GM18505 (cell line): ENCODE measurements around the gene CAMP.
"Not testable (repeated sequence)": the region's sequence is repeated elsewhere in the genome, so short reads cannot be mapped to it uniquely, and the experiment has no call there.

Experiments used
- ATAC-seq: cut with Tn5 transposase; IDR thresholded peaks from one replicate; pipeline ENCODE4 v1.9.1; 2021; ENCODE audit not compliant: unreplicated experiment
- POLR2A ChIP-seq: IDR thresholded peaks from 4 replicates; pipeline ENCODE4 v1.6.1; 2011; ENCODE audit warnings: borderline replicate concordance; ENCODE audit not compliant: insufficient read depth, insufficient read length; ENCODE audit errors: extremely low read depth

The CAMP gene

DNA sequence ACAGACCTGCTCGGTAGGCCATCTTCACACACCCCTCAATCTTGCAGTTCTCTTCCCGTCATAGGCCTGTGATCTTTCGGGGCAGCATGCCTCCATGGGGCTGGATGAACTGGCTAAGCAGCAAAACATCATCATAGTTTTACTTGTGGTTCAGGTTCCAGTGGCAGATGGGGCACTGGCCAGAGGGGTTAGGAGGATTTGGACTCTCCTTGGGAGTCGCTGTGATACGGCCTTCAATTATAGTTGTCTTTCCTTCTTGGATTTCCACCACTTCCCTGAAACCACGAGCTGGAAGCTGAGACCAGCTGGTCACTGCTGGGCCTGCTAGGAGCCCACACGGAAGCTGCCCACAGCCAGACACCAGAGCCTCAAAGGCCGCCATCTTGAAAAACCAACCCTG is 33.3 kb downstream of the CAMP start:
- ATAC-seq, result no peak
- TF ChIP-seq POLR2A, result no peak

GRCh38 chr3:48258530-48258929 is 35.2 kb downstream of the CAMP start:
- ATAC-seq, result no peak
- no peak for TF ChIP-seq POLR2A

GRCh38 chr3:48267782-48268181 is 44.5 kb downstream of the CAMP start:
- no peak for TF ChIP-seq POLR2A
- no peak for ATAC-seq

GRCh38 chr3:48268381-48268935 is 45.2 kb downstream of the CAMP start:
- ATAC-seq, result no peak
- no peak for TF ChIP-seq POLR2A

DNA sequence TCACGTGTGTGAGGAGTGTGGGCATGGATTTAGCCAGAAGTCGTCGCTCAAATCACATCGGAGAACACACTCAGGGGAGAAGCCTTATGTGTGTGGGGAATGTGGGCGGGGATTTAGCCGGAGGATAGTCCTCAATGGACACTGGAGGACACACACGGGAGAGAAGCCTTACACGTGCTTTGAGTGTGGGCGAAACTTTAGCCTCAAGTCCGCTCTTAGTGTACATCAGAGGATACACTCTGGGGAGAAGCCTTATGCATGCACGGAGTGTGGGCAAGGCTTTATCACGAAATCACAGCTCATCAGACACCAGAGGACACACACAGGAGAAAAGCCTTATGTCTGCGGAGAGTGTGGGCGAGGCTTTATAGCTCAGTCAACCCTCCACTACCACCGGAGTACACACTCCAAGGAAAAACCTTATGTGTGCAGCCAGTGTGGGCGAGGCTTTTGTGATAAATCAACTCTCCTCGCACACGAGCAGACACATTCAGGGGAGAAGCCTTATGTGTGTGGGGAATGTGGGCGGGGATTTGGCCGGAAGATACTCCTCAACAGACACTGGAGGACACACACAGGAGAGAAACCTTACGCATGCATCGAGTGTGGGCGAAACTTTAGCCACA is 45.8 kb downstream of the CAMP start:
- TF ChIP-seq POLR2A, result peak; percentile 5

DNA sequence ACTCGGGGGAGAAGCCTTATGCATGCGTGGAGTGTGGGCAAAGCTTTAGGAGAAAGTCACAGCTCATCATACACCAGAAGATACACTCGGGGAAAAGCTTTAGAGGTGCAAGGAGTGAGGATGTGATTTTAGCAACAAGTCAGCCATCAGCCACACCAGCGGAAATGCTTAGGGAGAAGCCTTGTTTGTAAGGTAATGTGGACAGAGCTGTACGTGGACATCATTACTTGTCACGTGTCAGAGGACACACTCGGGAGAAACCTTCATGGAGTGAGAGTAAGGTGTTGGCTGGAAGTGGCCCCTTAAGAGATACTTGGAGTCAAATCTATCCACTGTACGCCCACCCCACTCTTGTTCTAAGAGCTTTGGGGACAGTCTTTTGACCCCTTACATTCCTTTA is 46.3 kb downstream of the CAMP start:
- no peak for ATAC-seq

More for the DNA sequence above, 45.8 kb downstream of the CAMP start:
- ATAC-seq, result no peak

GRCh38 chr3:48270306-48270705 is 47.0 kb downstream of the CAMP start:
- ATAC-seq, result no peak
- no peak for TF ChIP-seq POLR2A

More for the DNA sequence above, 46.3 kb downstream of the CAMP start:
- no peak for TF ChIP-seq POLR2A

DNA sequence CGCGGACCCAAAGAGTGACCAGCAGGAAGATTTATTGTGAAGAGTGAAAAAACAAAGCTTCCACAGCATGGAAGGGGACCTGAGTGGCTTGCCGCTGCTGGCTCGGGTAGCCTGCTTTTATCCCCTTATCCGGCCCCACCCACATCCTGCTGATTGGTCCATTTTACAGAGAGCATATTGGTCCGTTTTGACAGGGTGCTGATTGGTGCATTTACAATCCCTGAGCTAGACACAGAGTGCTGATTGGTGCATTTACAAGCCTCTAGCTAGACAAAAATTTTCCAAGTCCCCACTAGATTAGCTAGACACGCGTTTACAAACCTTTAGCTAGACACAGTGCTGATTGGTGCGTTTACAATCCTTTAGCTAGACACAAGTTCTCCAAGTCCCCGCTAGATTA is 47.9 kb downstream of the CAMP start:
- ATAC-seq, result not testable (repeated sequence)

DNA sequence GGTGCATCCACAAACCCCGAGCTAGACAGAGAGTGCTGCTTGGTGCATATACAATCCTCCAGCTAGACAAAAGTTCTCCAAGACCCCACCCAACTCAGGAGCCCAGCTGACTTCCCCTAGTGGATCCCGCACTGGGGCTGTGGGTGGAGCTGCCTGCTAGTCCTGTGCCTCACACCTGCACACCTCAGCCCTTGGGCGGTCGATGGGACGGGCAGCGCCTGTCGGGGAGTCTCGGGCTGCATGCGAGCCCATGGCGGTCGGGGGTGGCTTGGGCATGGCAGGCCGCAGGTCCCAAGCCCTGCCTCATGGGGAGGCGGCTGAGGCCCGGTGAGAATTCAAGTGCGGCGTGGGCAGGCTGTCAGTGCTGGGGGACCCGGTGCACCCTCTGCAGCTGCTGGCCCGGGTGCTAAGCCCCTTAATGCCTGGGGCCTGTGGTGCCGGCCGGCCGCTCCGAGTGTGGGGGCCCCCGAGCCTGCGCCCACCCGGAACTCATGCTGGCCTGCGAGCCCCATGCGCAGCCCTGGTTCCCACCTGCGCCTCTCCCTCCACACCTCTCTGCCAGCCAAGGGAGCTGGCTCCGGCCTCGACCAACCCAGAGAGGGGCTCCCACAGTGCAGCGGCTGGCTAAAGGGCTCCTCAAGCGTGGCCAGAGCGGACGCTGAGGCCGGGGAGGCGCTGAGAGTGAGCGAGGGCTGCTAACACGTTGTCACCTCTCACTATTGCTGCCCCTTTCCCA is 48.6 kb downstream of the CAMP start:
- TF ChIP-seq POLR2A, result no peak
- ATAC-seq, result no peak

GRCh38 chr3:48273594-48274211 is 50.4 kb downstream of the CAMP start:
- no peak for TF ChIP-seq POLR2A
- ATAC-seq, result no peak

DNA sequence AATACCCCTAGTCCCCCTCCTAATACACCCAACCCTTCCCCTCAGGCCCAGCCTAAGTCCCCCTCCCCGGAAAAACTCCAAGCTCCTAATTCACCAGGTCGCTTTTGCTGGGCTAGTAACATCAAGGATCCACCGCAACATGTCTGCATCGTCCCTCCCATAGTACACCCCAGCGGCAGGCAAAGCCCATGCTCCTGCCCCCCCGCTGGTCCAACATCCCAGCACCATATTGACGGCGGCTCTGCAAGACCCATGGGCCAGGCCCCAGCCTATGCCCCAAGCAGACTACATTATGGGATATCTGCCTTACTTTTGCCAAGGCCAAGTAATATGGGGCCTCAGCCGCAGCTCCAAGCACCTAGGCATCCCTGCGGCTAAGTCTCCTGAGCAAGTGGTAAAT is 51.2 kb downstream of the CAMP start:
- TF ChIP-seq POLR2A, result no peak
- no peak for ATAC-seq
